BE2C (cell line): ENCODE results near the gene FLYWCH2. TPM values are rescaled to one million over a fixed set of nuclear protein-coding genes. Genes with fewer than 3 reads are reported as not detected.

ENCODE experiments used
- DNase-seq: peaks from one replicate; pipeline ENCODE4 v3.0.0-alpha.2; 2020
- H3K27me3 ChIP-seq: fragments of 250-450 bp; sonication (Bioruptor Pico); 2 replicates; pipeline ENCODE4 v1.5.1; 2020; ENCODE audit warnings: mild to moderate bottlenecking
- H3K36me3 ChIP-seq: fragments of 250-450 bp; sonication (Bioruptor Pico); 2 replicates; pipeline ENCODE4 v1.5.1; 2020; ENCODE audit warnings: mild to moderate bottlenecking
- H3K4me1 ChIP-seq: fragments of 250-450 bp; sonication (Bioruptor Pico); 2 replicates; pipeline ENCODE4 v1.5.1; 2020
- H3K4me3 ChIP-seq: 2 replicates; pipeline ENCODE4 v1.5.1; 2011; ENCODE audit warnings: low read depth, low read length
- H3K9me3 ChIP-seq: fragments of 250-450 bp; sonication (Bioruptor Pico); 2 replicates; pipeline ENCODE4 v1.5.1; 2020
- CTCF ChIP-seq: IDR thresholded peaks from 2 replicates; pipeline ENCODE4 v1.5.1; 2012; ENCODE audit warnings: mild to moderate bottlenecking, low read depth, low read length
- polyA plus RNA-seq: library from polyadenylated mRNA; unstranded; fragments of >200 nt; gene quantifications from one replicate; pipeline ENCODE4 v1.2.1, GENCODE V29; 2012; ENCODE audit warnings: low read depth, missing spikeins; ENCODE audit not compliant: insufficient read length, insufficient read depth

The FLYWCH2 gene
- 79.1 TPM for polyA plus RNA-seq

- Histone ChIP-seq H3K4me3 (peak within 1 kb of the TSS; percentile 87), H3K4me1 (no peaks in the 10 kb centered on the region), H3K9me3 (no peaks in the 10 kb centered on the region), H3K27me3 (no peaks in the 10 kb centered on the region), H3K36me3 (no peaks in the 10 kb centered on the region)
- TF ChIP-seq CTCF, result no peak; the same call in 1 of the 2 replicates
- DNase-seq, result peak; percentile 98
Measured at GRCh38 chr16:2882650-2883457, at the start of gene FLYWCH2. TSS of gene FLYWCH2 (plus strand) at chr16:2883215. CDS start at chr16:2896450, 13,235 bp downstream.

- H3K27me3 ChIP-seq, result no peaks in the 10 kb centered on the region; the same call in 1 of the 2 replicates
- H3K4me1 ChIP-seq, result no peaks in the 10 kb centered on the region
- no peaks in the 10 kb centered on the region for H3K9me3 ChIP-seq
- H3K36me3 ChIP-seq, result no peaks in the 10 kb centered on the region
- no peak for DNase-seq
- H3K4me3 ChIP-seq, result no peak overlapping the region
- no peak for TF ChIP-seq CTCF
Measured at GRCh38 chr16:2833776-2834175, 49.2 kb upstream of the FLYWCH2 start.

GRCh38 chr16:2834968-2835367 is 48.0 kb upstream of the FLYWCH2 start:
- H3K36me3 ChIP-seq, result no peaks in the 10 kb centered on the region
- no peak for DNase-seq
- H3K4me1 ChIP-seq, result no peaks in the 10 kb centered on the region
- no peak overlapping the region for H3K4me3 ChIP-seq
- H3K27me3 ChIP-seq, result no peaks in the 10 kb centered on the region; the same call in 1 of the 2 replicates
- no peak for TF ChIP-seq CTCF
- H3K9me3 ChIP-seq, result no peaks in the 10 kb centered on the region

GRCh38 chr16:2835638-2836493 is 47.1 kb upstream of the FLYWCH2 start:
- H3K9me3 ChIP-seq, result no peaks in the 10 kb centered on the region
- no peaks in the 10 kb centered on the region for H3K4me1 ChIP-seq
- H3K36me3 ChIP-seq, result no peaks in the 10 kb centered on the region
- H3K27me3 ChIP-seq, result no peaks in the 10 kb centered on the region; the same call in 1 of the 2 replicates
- no peak for TF ChIP-seq CTCF
- DNase-seq, result no peak
- H3K4me3 ChIP-seq, result no peak overlapping the region

GRCh38 chr16:2836646-2837508 is 46.1 kb upstream of the FLYWCH2 start:
- Histone ChIP-seq H3K27me3 (no peaks in the 10 kb centered on the region; the same call in 1 of the 2 replicates), H3K4me1 (no peaks in the 10 kb centered on the region), H3K9me3 (no peaks in the 10 kb centered on the region), H3K4me3 (no peak overlapping the region), H3K36me3 (no peaks in the 10 kb centered on the region)
- no peak for DNase-seq
- no peak for TF ChIP-seq CTCF
